ENCODE data around the gene LARP6.

Gene LARP6

GRCh38 chr15:70796516-70797310 lies 57.2 kb downstream of the LARP6 start:
- DNase-seq (ENCODE audit: low read depth in 3 of 3, low spot score in 1 of 3), result no peak

- DNase-seq (ENCODE audit: low read depth in 3 of 3, low spot score in 1 of 3), result no peak
These were observed 58.7 kb downstream of the LARP6 start for GRCh38 chr15:70795311-70795665.

GRCh38 chr15:70794596-70795310 lies 59.2 kb downstream of the LARP6 start:
- no peak for DNase-seq (ENCODE audit: low read depth in 3 of 3, low spot score in 1 of 3)

- no peak for DNase-seq (ENCODE audit: low read depth in 3 of 3, low spot score in 1 of 3)
These were observed 60.3 kb downstream of the LARP6 start for GRCh38 chr15:70793694-70794093.

- DNase-seq (ENCODE audit: low read depth in 3 of 3, low spot score in 1 of 3), result no peak
These were observed 61.8 kb downstream of the LARP6 start for GRCh38 chr15:70792171-70792573.

- no peak for DNase-seq (ENCODE audit: low read depth in 3 of 3, low spot score in 1 of 3)
These were observed 62.7 kb downstream of the LARP6 start for GRCh38 chr15:70791259-70791658.

GRCh38 chr15:70789213-70789612 lies 64.7 kb downstream of the LARP6 start:
- DNase-seq (ENCODE audit: low read depth in 3 of 3, low spot score in 1 of 3), result no peak

- no peak for DNase-seq (ENCODE audit: low read depth in 3 of 3, low spot score in 1 of 3)
These were observed 65.6 kb downstream of the LARP6 start for GRCh38 chr15:70788114-70789049.

- DNase-seq (ENCODE audit: low read depth in 3 of 3, low spot score in 1 of 3), result no peak
These were observed 67.0 kb downstream of the LARP6 start for GRCh38 chr15:70786996-70787395.

- no peak for DNase-seq (ENCODE audit: low read depth in 3 of 3, low spot score in 1 of 3)
These were observed 70.3 kb downstream of the LARP6 start for GRCh38 chr15:70783610-70784022.

GRCh38 chr15:70783041-70783440 lies 70.9 kb downstream of the LARP6 start:
- no peak for DNase-seq (ENCODE audit: low read depth in 3 of 3, low spot score in 1 of 3)

GRCh38 chr15:70781236-70781635 lies 72.7 kb downstream of the LARP6 start:
- no peak for DNase-seq (ENCODE audit: low read depth in 3 of 3, low spot score in 1 of 3)

All from stimulated activated CD4-positive, alpha-beta T cell treated with anti-CD3 and anti-CD28 coated beads, TNF-alpha, amount 100 ng/mL, for 1 hour (primary cell).